Heart left ventricle (tissue), 16 donors: ENCODE results near the gene CCDC71L. TPM values are rescaled to one million over a fixed set of nuclear protein-coding genes. Genes with fewer than 3 reads are reported as not detected.

Experiments used
- ATAC-seq, 4 donors: fragments of 200-7000 bp; cut with Tn5 transposase; one replicate each; pipeline ENCODE4 v1.9.1; 2020 to 2022; ENCODE audit warnings: moderate library complexity in 4 of 4, mild to moderate bottlenecking in 3 of 4, moderate number of reproducible peaks in 1 of 4
- DNase-seq, 5 donors: peaks; one replicate each; pipeline ENCODE4 v3.0.0-alpha.2; 2020
- H3K27ac ChIP-seq, 12 donors: fragments of 200-600 bp; sonication (generic) in 4 of 12; one replicate each; pipeline versions ENCODE4 v1.5.0 to v1.8.0; 2016 to 2022; ENCODE audit warnings: mild to moderate bottlenecking in 2 of 12
- H3K27me3 ChIP-seq, 9 donors: fragments of 200-600 bp; sonication (generic) in 2 of 9; one replicate each; pipeline versions ENCODE4 v1.5.1 to v1.8.0; 2016 to 2022; ENCODE audit warnings: mild to moderate bottlenecking in 3 of 9
- H3K36me3 ChIP-seq, 9 donors: fragments of 200-600 bp; sonication (generic) in 2 of 9; one replicate each; pipeline versions ENCODE4 v1.5.0 to v1.8.0; 2018 to 2022; ENCODE audit warnings: mild to moderate bottlenecking in 2 of 9
- H3K4me1 ChIP-seq, 12 donors: fragments of 200-600 bp; sonication (generic) in 4 of 12; one replicate each; pipeline versions ENCODE4 v1.5.0 to v1.8.0; 2016 to 2022; ENCODE audit warnings: mild to moderate bottlenecking in 3 of 12
- H3K4me3 ChIP-seq, 12 donors: fragments of 200-600 bp; sonication (generic) in 4 of 12; one replicate each; pipeline versions ENCODE4 v1.5.0 to v1.8.0; 2017 to 2022; ENCODE audit warnings: mild to moderate bottlenecking in 9 of 12, moderate library complexity in 4 of 12
- H3K9me3 ChIP-seq, 12 donors: fragments of 200-600 bp; sonication (generic) in 4 of 12; one replicate each; pipeline versions ENCODE4 v1.5.0 to v1.8.0; 2016 to 2022; ENCODE audit warnings: mild to moderate bottlenecking in 1 of 12
- CTCF ChIP-seq, 12 donors: fragments of 200-600 bp; sonication (generic) in 4 of 12; IDR thresholded peaks; one replicate each; pipeline versions ENCODE4 v1.5.0 to v1.8.0; 2018 to 2022; ENCODE audit warnings: antibody characterized with exemption in 12 of 12, mild to moderate bottlenecking in 5 of 12
- POLR2A ChIP-seq, 2 donors: fragments of 450-650 bp; IDR thresholded peaks; one replicate each; pipeline ENCODE4 v1.6.1; 2017; ENCODE audit warnings: antibody characterized with exemption in 2 of 2, mild to moderate bottlenecking in 2 of 2, moderate library complexity in 2 of 2
- WGBS, 4 donors: extraction: QIAGEN DNeasy Blood & Tissue Kit in 2 of 4; methylation state at CpG; one replicate each; pipeline versions ENCODE4 v1.1.5 to v1.1.7; 2013 to 2018; 5-methylcytosine and 5-hydroxymethylcytosine counted together
- intact Hi-C, 10 donors: fragments of 100-400 bp; cut with DNase I; formaldehyde crosslinking; loops; one replicate each; pipeline versions ENCODE4 v1.11.1 to v1.14.2; 2022
- polyA plus RNA-seq, 2 donors: library from polyadenylated mRNA; stranded (reverse); fragments of 200-250 nt; gene quantifications; one replicate each; pipeline ENCODE4 v1.2.3, GENCODE V29; 2013
- total RNA-seq, 9 donors: library from RNA; depleted of rRNA in 2 of 9; stranded (reverse); fragments of >200 nt in 2 of 9; fragmentation: NEBNext Ultra II Directional in 3 of 9; extraction: Animal tissue kit (Norgen Biotek cat#: 25700) in 3 of 9; gene quantifications; one replicate each; pipeline versions ENCODE4 v1.1.0 to v1.2.4, GENCODE V29; 2016 to 2023
- donor health status: ischemic (EF 13 %, LVEDD 7.1; RV severe dilation, severe dysfunction).
- donor health status: healthy with polysubstance abuse.
- donor health status: DM: no; HTN: yes; CAD: no.
- donor health status: DM: no; HTN: no; CAD: no.
- donor health status: ischemic (EF 25% LVEDD 6.9; RV normal size, moderate dysfunction).
- donor health status: ischemic (EF 25% LVEDD 5.7; RV mildly dilated, moderate dysfunction).
- donor health status: healthy.
- donor health status: DM: yes; HTN: yes; CAD: no.
- donor health status: ischemic (EF 35%, LVEDD 5.7; RV mildly dilated, moderate dysfunction).
- donor health status: nonischemic (EF 11% LVEDD 7.7; RV severe dilation, severe dysfunction).
- donor health status: DM: yes; HTN: yes; CAD: no.
- donor health status: PGD.
- donor health status: ischemic (EF 29% LVEDD 5.4; RV normal size, mild dysfunction).
- donor health status: nonischemic (EF 23%, LVEDD 6.1; RV moderate dilation, normal function).

The CCDC71L gene
- total and polyA plus RNA-seq, 11 donors = 3.5 to 16.7 (median 6.9) TPM

GRCh38 chr7:106614751-106615150 lies 46.2 kb downstream of the CCDC71L start:
- Histone ChIP-seq H3K4me1 (peaks cover 0 to 14% (median 3%) of the 10 kb centered on the region in 12 donors), H3K9me3 (peaks cover 0 to 15% (median 6%) of the 10 kb centered on the region in 12 donors), H3K27ac (no peak overlapping the region), H3K27me3 (no peaks in the 10 kb centered on the region), H3K36me3 (no peaks in the 10 kb centered on the region), H3K4me3 (no peak overlapping the region)
- ATAC-seq = no peak
- WGBS, 4 donors = 40 to 60% (median 57%) methylated on average over 2 of the region's 2 CpGs
- intact Hi-C loops = no loop called here
- no peak for TF ChIP-seq POLR2A (IDR thresholded peaks at IDR 0.05)
- TF ChIP-seq CTCF (IDR thresholded peaks at IDR 0.05) = no peak
- DNase-seq = no peak

GRCh38 chr7:106613848-106614560 lies 47.0 kb downstream of the CCDC71L start:
- peaks cover 0 to 15% (median 6%) of the 10 kb centered on the region in 12 donors for H3K9me3 ChIP-seq
- H3K4me3 ChIP-seq = no peak overlapping the region
- no peaks in the 10 kb centered on the region for H3K36me3 ChIP-seq
- DNase-seq = no peak
- H3K4me1 ChIP-seq = peaks cover 0 to 13% (median 2%) of the 10 kb centered on the region in 12 donors
- no peak for ATAC-seq
- H3K27ac ChIP-seq = no peak overlapping the region
- intact Hi-C loops = no loop called here
- TF ChIP-seq CTCF (IDR thresholded peaks at IDR 0.05) = no peak
- TF ChIP-seq POLR2A (IDR thresholded peaks at IDR 0.05) = no peak
- no peaks in the 10 kb centered on the region for H3K27me3 ChIP-seq

- Histone ChIP-seq H3K4me1 (peaks cover 0 to 6% (median 0%) of the 10 kb centered on the region in 12 donors), H3K9me3 (peaks cover 0 to 15% (median 6%) of the 10 kb centered on the region in 12 donors), H3K27ac (no peak overlapping the region), H3K36me3 (no peaks in the 10 kb centered on the region), H3K4me3 (no peak overlapping the region), H3K27me3 (no peaks in the 10 kb centered on the region)
- DNase-seq (no peak), ATAC-seq (no peak)
- TF ChIP-seq CTCF (IDR thresholded peaks at IDR 0.05) (no peak), POLR2A (IDR thresholded peaks at IDR 0.05) (no peak)
- intact Hi-C loops = no loop called here
- WGBS, 4 donors = 89 to 96% (median 94%) methylated on average over 6 of the region's 6 CpGs
These were observed 47.7 kb downstream of the CCDC71L start for GRCh38 chr7:106613279-106613678.

GRCh38 chr7:106612432-106612831 lies 48.5 kb downstream of the CCDC71L start:
- 81 to 95% (median 89%) methylated on average over 1 of the region's 1 CpG for WGBS, 4 donors
- DNase-seq (no peak), ATAC-seq (no peak)
- Histone ChIP-seq H3K4me1 (no peaks in the 10 kb centered on the region), H3K9me3 (peaks cover 0 to 15% (median 6%) of the 10 kb centered on the region in 12 donors), H3K36me3 (no peaks in the 10 kb centered on the region), H3K27me3 (no peaks in the 10 kb centered on the region), H3K27ac (no peak overlapping the region), H3K4me3 (no peak overlapping the region)
- intact Hi-C loops = no loop called here
- TF ChIP-seq POLR2A (IDR thresholded peaks at IDR 0.05) = no peak
- TF ChIP-seq CTCF (IDR thresholded peaks at IDR 0.05) = no peak
